NCI-H2029 treated with DMSO at 0.1 percent for 48 hours (cell line): Measurements from ENCODE around the gene CNR2.
"Not testable (repeated sequence)": the region's sequence is repeated elsewhere in the genome, so short reads cannot be mapped to it uniquely, and the experiment has no call there.

Experiments
- DNase-seq: peaks from one replicate; lab custom pipeline; 2025; lab: John Stamatoyannopoulos, UW

Gene CNR2

DNA sequence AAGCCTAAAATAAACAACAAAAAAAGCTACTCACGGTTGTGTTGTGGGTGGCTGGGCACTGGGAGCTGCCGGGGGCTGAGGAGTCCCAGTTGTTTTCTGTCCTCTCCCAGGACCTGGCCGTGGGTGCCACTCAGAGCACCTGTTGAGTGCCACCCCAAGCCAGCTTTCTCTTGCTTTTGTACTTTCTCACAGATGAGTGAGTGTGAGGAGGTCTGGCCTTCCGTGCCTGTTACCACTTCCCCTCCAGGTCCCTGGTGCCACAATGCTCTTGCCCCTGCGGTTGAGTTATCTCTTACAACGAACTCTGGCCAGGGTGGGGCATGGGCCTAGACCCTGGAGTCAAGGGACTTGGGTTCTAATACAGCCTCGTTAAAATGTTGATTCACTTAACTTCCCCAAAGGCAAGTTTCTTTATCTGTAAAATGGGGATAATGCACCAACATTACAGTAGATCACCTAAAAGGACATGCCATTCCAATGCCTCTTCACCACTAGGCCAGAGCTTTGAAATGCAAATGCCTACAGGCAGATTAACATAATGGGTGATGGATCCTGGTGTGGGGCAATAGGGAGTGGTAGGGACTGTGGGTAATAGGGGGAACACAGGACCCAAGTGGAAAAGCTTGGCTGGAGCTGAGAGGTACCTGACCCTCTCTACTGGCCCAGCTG lies at the start of gene CNR2:
TSS of gene CNR2 (minus strand) at position 151 of the 669 bp plus-strand sequence. CDS start 37,745 bp downstream, outside the sequence.
- DNase-seq = no peak

DNA sequence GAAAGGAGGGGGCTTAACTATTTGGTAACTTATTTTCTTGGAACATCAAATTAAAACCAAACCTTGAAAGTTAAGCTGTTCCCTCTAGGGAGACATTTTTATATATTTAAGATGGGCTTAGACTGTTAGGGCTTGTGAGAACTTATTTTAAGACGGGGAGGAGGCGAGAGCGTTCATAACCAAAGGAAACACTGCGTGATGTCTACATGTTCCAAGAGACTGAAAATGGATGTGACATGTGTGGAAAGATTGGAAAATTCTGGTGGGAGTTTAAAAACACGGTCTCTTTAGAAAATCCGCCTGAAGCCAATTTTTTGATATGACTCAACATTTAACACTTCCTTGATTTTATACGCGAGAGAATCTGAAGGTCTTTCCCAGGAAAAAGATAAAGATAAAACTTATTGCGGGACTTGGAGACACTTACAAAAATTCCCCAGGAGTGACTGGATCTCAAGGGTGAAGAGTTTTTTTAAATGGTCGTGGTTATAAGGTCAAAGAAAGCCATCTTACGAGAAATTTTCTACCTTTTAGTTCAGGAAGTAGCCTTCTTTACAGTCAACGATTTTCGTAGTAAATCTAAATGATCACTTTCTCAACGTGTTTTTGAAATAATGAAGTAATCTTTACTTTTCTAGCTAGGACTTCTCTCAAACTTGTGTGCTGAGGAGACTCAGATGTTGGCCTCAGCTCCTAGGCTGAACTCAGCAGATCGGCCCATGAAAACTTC lies 47.3 kb upstream of the CNR2 start:
- no peak for DNase-seq

DNA sequence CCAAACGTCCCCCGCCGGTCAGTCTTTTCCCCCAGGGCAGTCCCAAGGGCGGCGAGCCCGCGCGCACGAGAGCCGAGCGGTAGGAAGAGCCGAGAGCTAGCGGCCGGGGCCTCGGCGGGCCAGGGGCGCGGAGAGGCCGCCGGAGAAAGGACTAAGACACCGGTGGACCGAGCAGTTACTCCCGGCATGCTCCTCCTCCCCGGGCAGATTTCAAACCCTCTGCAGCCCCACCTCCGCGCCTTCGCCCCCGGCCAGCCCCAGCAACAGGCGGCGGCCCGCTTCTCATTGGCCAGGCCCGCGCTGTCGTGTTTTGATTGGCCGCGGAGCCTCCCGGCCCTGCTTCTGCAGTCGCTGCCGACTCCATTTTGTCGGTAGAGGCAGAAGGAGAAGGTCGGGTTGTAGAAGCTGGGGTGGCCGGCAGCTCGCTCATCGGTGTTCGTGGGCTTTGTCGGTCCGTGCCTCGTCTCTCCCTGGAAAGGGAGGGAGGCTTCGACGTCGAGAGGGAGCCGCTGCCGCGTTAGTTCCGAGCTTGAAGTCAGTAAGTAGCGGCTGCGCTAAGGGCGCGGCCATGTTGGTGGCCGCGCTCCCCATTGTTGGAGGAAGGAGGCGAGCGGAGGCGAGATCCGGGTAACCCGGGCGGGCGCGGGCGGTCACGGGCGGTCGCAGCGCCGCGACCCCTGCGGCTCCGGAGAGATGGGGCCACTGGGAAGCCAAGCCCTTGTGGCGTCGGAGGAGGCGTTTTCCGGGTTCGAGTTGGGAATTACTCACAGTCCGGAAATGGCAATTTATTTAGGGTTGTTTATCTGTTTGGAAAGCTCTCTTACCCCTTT lies 46.5 kb upstream of the CNR2 start, which contains the start of gene PNRC2:
TSS of gene PNRC2 (plus strand) at position 368 of the 830 bp plus-strand sequence. CDS start 1,630 bp downstream, outside the sequence.
- DNase-seq = peak; percentile 88

DNA sequence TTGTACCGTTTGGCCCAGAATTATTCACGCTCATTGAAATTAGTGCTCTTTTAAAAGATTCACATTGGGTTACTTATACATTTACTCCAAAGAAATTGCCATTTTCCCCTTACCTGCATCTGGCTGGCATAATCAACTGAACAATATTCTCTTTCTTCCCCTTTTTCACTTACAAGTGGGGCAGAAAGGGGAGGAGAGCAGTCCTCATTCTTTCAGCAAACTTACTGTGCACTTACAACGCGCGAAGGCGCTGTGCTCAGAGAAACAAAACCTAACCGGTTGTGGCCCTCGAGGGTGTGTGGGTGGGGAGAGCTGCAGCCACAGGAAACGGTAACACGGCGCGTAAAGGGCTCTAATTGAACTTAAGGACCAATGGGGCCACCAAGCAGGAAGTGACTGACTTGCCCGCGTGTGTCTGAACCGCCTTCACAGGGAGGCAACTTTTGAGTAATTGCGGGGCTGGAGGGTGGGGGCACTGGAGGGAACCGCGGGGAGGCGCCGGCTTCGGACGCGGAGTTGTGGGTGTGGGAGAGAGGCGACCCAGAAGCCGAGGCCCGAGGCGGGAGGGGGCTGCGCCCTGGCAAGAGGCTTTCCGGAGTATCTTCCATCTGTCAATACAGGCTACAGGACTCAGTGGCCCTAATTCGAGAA lies 45.8 kb upstream of the CNR2 start:
- DNase-seq = peak; percentile 70

DNA sequence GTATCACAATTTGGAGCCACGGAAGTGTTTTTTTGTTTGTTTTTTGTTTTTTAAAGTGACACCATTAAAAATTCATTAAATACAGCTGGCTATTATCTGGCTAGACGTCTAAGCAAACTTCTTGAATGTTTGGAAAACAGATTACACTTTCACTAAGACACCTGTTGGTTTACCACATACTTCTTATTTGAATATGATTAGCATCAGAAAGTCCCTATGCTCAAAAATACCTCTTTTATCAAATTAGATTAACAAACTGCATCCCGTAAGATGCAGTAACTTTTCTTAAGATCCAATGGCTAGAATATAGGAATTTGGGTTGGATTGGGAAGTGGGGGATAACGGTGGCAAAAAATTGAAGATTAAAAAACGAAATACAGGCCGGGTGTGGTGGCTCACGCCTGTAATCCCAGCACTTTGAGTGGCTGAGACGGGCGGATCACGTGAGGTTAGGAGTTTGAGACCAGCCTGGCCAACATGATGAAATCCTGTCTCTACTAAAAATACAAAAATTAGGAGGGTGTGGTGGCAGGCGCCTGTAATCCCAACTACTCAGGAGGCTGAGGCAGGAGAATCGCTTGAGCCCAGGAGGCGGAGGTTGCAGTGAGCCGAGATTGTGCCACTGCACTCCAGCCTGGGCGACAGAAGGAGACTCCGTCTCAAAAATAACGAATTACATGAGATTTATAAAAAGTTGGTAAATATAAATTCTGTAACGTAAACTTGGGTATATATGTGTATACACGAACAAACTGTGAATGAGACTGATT lies 45.1 kb upstream of the CNR2 start:
- not testable (repeated sequence) for DNase-seq

DNA sequence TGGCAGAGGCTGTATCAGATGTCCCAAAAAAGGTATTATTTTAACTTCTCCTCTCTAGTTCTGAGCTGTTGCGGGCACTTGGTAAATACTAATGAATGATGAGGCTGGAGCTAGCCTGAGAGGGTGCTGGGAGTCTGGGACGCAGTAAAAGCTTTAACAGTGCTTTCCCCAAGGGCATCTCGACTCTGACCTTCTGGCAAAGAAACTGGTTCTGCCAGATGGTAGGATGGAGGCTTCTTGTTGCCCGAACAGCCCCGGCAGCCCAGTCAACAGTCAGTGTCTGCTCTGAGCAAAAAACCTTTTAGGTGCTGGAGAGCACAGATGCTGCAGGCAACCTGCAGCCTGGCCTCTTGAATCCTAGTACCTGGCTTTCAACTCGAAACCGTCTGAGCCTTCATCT lies 43.9 kb upstream of the CNR2 start:
- no peak for DNase-seq

DNA sequence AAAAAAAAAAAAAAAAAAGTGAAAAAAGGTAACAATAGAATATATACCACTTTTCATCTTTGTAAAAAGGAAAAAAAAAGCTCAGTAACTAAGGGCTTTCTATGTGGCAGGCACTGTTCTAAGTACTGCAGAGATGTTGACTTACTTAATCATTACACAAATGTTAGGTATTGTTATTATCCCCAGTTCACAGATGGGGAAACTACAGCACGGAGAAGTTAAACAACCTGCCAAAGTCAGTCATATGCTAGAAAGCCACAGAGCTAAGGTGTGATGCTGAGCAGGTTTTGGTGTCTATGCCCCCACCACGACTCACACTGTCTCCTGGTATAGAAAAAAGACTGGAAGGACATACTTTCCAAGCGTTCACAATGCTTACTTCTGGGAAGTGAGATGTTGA lies 39.9 kb upstream of the CNR2 start:
- no peak for DNase-seq

DNA sequence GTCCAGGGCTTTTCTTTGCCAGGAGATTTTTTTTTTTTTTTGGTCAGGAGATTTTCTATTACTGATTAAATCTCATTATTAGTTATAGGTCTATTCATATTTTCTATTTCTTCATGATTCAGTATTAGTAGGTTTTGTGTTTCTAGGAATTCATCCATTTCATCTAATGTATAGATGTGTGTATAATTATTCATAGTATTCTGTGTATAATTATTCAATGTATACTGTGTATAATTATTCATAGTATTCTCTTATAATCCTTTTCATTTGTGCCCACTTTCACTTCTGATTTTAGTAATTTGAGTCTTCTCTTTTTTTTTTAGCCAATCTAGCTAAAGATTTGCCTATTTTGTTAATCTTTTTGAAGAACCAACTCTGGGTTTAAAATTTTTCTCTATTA lies 34.2 kb upstream of the CNR2 start:
- no peak for DNase-seq

DNA sequence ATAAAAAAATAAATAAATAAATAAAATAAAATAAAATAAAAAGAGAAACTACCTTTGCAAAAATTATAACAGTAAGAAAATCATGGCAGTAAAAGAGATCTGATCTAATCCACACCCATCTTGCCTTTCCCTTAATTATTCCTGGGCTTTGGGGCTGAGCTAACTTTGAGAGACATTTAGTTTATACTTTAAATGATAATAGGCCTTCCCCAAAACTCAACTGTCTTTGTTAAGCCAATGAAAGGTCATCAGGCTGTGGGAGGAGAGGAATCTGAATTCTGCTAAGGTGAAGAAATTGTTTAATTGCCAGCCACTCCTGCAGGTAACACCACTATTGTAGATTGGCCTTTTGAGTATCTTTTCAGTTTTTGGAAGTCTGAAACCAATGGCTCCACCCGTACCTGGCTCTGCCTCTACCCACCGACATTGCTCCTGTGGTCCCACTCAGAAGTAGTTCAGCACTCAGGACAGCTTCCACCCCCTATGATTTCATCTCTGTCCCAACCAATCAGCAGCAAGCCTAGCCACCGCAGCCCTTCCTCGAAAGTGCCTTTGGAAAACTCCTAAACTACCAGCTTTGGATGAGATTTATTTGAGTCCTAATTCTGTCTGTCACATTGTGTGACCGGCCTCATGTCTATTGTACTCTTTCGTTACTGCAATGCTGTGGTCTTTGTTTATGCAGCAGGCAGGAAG lies 23.5 kb upstream of the CNR2 start:
- no peak for DNase-seq

DNA sequence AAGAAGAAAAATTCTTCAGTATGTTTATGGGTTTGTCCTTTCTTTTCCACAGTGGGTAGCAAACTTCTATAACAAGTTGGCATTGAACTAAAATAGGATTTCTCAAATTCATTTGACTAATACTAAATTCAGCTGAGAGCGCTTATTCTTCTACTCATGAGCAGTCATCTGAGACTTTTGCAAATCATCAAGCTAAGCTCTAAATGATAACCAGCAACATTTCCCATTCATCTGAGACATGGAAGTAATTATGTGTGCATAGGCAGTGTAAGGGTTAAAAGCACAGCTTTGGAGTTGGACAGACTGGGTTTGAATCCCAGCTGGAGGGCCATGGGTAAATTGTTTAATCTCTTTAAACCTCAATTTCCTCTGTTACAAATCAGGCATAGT lies 18.3 kb upstream of the CNR2 start:
- DNase-seq = no peak

DNA sequence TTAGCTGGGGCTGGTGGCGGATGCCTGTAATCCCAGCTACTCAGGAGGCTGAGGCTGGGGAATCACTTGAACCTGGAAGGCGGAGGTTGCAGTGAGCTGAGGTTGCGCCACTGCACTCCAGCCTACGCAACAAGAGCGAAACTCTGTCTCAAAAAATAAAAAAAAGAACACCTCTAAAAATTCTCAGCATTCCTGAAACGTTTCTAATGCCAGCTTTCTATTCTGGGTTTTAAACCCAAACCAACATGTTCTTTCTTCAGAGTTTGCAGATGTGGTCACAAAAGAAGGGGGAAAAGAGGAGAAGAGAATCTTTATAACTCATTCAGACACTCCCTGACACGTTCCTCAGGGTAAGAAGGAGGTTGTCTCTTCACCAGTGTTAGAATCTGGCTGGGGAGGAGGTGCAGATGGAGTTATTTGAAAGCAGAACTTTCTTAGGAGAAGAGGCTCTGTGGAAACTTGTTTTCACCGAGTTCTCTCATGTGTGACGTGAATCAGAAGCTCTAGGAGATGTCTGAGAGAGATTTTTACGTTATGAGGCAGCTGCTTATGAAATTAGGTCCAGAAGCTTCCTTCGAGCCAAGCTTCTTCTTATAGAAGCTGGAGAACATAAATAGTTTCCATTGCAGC lies 17.8 kb upstream of the CNR2 start:
- DNase-seq = no peak

DNA sequence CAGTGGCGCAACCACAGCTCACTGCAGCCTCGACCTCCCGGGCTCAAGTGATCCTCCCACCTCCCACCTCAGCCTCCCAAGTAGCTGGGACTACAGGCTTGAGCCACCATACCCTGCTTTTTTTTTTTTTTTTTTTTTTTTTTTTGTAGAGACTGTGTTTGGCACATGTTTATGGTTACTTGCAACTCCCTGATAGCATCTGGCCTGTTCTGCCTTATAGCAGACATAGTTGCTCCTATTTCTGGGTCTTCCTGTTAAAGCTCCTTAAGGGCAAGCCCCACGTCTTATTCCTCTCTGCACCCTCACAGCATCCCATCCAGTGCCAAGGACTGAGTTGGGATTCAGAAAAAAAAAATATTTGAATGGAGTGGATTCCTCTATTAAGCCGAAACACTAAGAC lies 17.1 kb upstream of the CNR2 start:
- no peak for DNase-seq

DNA sequence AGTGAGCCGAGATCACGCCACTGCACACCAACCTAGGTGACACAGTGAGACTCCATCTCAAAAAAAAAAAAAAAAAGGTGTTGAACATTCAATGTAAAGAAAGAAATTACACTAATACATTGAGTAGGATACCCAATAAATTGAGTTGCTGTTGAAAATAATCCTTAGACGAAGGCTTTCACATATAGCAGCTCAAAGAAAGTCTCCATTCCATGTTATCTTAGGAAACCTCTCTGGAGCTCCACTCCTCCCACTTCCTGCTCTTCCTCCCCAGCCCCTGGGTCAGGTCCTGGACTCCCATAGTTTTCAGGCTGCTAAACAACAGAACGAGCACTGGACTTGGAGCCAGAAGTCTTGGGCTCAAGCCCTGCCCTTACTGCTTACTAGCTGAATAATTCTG lies 15.6 kb upstream of the CNR2 start:
- DNase-seq = no peak

DNA sequence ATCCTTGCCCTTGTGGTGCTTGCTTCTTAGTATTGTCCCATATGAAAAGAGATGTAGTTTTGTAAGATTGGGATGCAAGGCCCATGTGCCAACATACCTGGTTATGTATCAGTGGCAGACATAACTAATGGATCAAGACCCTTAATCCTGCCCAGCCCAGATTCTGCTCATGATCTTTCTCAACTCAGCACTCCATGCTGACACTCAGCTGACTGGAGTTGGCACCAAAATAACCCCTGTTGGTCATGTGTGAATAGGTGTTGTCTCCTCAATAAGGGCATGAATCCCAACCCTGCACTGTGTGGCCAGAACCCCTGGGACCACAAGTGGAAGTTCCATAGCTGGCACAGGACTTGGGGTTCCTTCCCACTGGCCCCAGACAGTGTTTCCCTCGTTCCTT lies 13.9 kb upstream of the CNR2 start:
- DNase-seq = no peak

DNA sequence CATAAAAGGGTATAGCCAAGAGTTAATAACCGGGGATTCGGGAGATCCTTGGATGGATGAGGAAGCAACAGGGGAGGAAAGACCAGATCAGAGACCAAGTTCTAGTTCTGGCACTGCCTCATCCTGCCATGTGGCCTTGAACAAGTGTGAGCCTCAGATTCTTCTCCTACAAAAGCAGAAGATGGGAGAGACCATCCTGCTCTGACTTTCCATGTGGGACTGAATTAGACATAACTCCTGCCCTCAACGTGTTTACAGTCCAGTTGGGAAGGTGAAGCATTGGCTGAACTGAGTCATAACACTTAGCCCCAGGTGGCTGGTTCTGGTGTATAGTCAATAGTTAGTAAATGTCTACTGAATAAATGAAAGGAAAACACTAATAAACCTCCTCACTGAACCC lies 12.1 kb upstream of the CNR2 start:
- DNase-seq = no peak

DNA sequence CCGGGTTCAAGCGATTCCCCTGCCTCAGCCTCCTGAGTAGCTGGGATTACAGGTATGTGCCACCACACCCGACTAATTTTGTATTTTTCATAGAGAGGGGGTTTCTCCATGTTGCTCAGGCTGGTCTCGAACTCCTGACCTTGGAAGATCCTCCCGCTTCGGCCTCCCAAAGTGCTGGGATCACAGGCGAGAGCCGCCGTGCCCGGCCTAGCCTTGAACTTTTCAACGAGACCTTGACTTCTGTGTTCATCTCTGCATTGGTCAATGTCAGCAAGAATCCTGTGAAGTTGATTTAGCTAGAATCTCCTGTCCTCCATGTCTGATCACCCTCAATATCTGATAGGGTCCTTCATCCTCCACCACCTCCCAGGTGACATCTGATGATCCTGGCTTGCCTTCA lies 11.4 kb upstream of the CNR2 start:
- DNase-seq = no peak

DNA sequence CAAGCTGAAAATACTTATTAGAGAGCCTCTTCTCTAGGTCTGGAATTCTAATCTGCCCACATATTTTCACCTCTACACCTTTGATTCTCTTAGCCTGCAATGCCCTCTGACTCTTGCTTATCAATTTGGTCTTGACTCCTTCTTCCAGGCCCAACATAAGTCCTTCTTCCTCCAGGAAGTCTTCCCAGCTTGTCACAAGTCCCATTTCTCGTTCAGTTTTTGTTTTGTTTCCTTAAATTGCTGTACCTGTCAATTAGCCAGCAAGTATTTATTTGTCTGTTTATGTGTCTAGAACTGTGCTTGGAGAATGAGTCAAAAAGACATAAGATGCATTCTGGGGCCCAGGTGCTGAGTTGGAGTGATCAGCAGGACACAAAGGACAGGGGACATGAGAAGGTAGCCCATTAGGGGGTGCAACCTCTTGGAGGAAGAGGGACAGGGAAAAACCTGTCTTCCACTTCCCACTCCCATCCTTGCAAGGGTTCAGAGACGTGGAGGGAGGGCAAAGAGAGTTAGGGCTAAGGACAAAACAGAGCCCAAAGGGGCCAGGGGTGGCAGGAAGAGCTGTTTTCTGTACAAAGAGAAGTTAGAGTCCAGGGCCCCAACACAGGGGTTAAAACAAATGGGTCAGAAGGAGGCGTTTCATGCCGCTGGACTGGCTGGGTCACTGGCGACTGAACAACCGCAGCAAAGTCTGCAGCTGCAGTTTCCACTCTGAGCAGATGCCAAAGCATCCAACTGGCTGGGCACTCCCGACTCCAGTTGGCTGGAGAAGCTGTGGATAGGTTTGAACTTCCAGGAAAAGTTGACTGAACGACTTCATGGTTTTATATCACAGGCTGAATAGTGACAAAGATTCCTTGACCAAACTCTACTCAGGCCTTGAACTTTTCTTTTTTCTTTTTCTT lies 10.7 kb upstream of the CNR2 start:
- no peak for DNase-seq

DNA sequence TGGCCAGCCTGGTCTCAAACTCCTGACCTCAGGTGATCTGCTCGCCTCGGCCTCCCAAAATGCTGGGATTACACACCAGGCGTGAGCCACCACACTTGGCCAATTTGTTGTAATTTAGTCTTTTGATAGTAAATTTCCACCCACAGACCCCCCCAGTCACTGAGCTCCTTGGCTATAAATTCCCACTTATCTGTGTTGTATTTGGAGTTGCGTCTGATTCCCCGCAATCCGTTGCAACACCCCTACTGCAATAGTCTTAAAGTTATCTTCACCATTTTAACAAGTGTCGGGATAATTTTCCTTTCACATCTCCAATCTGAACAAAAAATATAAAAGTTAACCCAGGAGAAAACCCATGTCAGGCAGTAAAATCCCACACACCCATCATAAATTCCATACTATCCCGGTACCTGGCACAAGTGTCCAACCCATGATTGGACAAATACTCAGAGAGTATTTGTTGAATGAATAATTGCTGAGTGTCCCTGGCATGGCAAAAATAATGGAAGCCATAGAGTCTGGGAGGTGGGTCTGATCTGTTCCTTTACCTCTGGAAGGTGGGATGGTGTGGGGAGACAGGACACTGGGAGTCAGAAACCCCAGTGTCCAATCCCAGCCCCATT lies 9.3 kb upstream of the CNR2 start:
- no peak for DNase-seq
